ENCODE measurements around the gene TLNRD1.

The TLNRD1 gene

GRCh38 chr15:81002009-81002330 is 1.2 kb downstream of the TLNRD1 start:
- DNase-seq (ENCODE audit: low spot score): no peak

- peak; percentile 47 for DNase-seq (ENCODE audit: low spot score)
Observed at GRCh38 chr15:81002331-81003096, 1.8 kb downstream of the TLNRD1 start.

- no peak for DNase-seq (ENCODE audit: low spot score)
Observed at GRCh38 chr15:81003097-81003350, 2.3 kb downstream of the TLNRD1 start.

GRCh38 chr15:81006124-81006523 is 5.4 kb downstream of the TLNRD1 start:
- no peak for DNase-seq (ENCODE audit: low spot score)

GRCh38 chr15:81007428-81008064 is 6.8 kb downstream of the TLNRD1 start:
- DNase-seq (ENCODE audit: low spot score): no peak

GRCh38 chr15:81008312-81008711 is 7.6 kb downstream of the TLNRD1 start:
- DNase-seq (ENCODE audit: low spot score): no peak

- no peak for DNase-seq (ENCODE audit: low spot score)
Observed at GRCh38 chr15:81010086-81010485, 9.4 kb downstream of the TLNRD1 start.

GRCh38 chr15:81011593-81011992 is 10.9 kb downstream of the TLNRD1 start:
- DNase-seq (ENCODE audit: low spot score): peak; percentile 12

- no peak for DNase-seq (ENCODE audit: low spot score)
Observed at GRCh38 chr15:81012588-81012987, 11.9 kb downstream of the TLNRD1 start.

GRCh38 chr15:81013396-81013929 is 12.7 kb downstream of the TLNRD1 start:
- no peak for DNase-seq (ENCODE audit: low spot score)

GRCh38 chr15:81014446-81015093 is 13.8 kb downstream of the TLNRD1 start:
- DNase-seq (ENCODE audit: low spot score): no peak

- peak; percentile 14 for DNase-seq (ENCODE audit: low spot score)
Observed at GRCh38 chr15:81015621-81016488, 15.1 kb downstream of the TLNRD1 start.

- DNase-seq (ENCODE audit: low spot score): no peak
Observed at GRCh38 chr15:81016489-81017068, 15.9 kb downstream of the TLNRD1 start.

- DNase-seq (ENCODE audit: low spot score): no peak
Observed at GRCh38 chr15:81018197-81018596, 17.5 kb downstream of the TLNRD1 start.

- DNase-seq (ENCODE audit: low spot score): no peak
Observed at GRCh38 chr15:81021321-81021720, 20.6 kb downstream of the TLNRD1 start.

GRCh38 chr15:81023483-81024264 is 23.0 kb downstream of the TLNRD1 start:
- peak; percentile 81 for DNase-seq (ENCODE audit: low spot score)

GRCh38 chr15:81024265-81024872 is 23.6 kb downstream of the TLNRD1 start:
- DNase-seq (ENCODE audit: low spot score): no peak

GRCh38 chr15:81024936-81025335 is 24.2 kb downstream of the TLNRD1 start:
- no peak for DNase-seq (ENCODE audit: low spot score)

GRCh38 chr15:81025721-81026370 is 25.1 kb downstream of the TLNRD1 start:
- no peak for DNase-seq (ENCODE audit: low spot score)
